ENCODE results near the gene WDR72. TPM values are rescaled to one million over a fixed set of nuclear protein-coding genes. Genes with fewer than 3 reads are reported as not detected.

Gene WDR72
- total and polyA plus RNA-seq, 4 donors = 6.1 to 55.4 (median 17.0) TPM

DNA sequence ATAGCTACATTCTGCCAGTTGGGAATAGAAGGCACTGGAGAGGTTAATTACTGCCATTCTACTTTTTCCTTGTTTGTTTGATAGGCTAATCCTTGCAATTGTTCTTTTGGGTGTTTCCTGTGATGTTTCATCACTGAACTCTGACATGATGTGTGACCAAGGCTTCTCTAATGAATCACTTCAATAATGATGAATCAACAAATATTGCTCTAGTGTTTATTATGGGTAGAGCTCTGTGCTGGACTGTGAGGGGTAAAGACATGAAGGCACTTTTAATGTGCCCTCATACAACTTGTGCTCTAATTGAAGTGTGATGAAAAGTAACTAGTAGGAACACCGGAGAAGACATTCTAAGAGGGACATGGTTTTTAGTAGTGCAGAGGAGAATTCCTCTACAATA, 233.6 kb downstream of the WDR72 start:
- no peak overlapping the region for H3K27ac ChIP-seq (ENCODE audit: low read depth in 1 of 2, low read length in 2 of 2)
- no peaks in the 10 kb centered on the region for H3K9me3 ChIP-seq (ENCODE audit: control insufficient read depth in 4 of 4, low read length in 3 of 4)
- DNase-seq (ENCODE audit: low spot score) = no peak
- no peak overlapping the region for H3K9ac ChIP-seq (ENCODE audit: low read depth in 1 of 2, low read length in 2 of 2)
- TF ChIP-seq SP1 (IDR thresholded peaks at IDR 0.05) = no peak
- no peak for TF ChIP-seq NR2F2 (IDR thresholded peaks at IDR 0.05)
- no peak for TF ChIP-seq RXRA (IDR thresholded peaks at IDR 0.05)
- TF ChIP-seq, protein P1, sequence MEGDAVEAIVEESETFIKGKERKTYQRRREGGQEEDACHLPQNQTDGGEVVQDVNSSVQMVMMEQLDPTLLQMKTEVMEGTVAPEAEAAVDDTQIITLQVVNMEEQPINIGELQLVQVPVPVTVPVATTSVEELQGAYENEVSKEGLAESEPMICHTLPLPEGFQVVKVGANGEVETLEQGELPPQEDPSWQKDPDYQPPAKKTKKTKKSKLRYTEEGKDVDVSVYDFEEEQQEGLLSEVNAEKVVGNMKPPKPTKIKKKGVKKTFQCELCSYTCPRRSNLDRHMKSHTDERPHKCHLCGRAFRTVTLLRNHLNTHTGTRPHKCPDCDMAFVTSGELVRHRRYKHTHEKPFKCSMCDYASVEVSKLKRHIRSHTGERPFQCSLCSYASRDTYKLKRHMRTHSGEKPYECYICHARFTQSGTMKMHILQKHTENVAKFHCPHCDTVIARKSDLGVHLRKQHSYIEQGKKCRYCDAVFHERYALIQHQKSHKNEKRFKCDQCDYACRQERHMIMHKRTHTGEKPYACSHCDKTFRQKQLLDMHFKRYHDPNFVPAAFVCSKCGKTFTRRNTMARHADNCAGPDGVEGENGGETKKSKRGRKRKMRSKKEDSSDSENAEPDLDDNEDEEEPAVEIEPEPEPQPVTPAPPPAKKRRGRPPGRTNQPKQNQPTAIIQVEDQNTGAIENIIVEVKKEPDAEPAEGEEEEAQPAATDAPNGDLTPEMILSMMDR (IDR thresholded peaks at IDR 0.05; ENCODE audit: low read depth, low read length, missing input control) = no peak
- no peak for TF ChIP-seq REST (IDR thresholded peaks at IDR 0.05)
- TF ChIP-seq, protein P2, sequence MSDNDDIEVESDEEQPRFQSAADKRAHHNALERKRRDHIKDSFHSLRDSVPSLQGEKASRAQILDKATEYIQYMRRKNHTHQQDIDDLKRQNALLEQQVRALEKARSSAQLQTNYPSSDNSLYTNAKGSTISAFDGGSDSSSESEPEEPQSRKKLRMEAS (IDR thresholded peaks at IDR 0.05) = no peak
- TF ChIP-seq YY1 (IDR thresholded peaks at IDR 0.05) = no peak
- no peak for TF ChIP-seq FOXA2 (IDR thresholded peaks at IDR 0.05)
- TF ChIP-seq HNF4A (conservative IDR thresholded peaks at IDR 0.05) = no peak
- no peak for TF ChIP-seq FOXA1 (IDR thresholded peaks at IDR 0.05)
- no peak for TF ChIP-seq ATF3 (IDR thresholded peaks at IDR 0.05)
- TF ChIP-seq RAD21 (IDR thresholded peaks at IDR 0.05) = no peak
- no peak for TF ChIP-seq TAF1 (conservative IDR thresholded peaks at IDR 0.05)
- TF ChIP-seq HNF4G (IDR thresholded peaks at IDR 0.05) = no peak
- TF ChIP-seq EGR1 (IDR thresholded peaks at IDR 0.05; ENCODE audit: low read depth in 2 of 2) = no peak
- no peak for TF ChIP-seq ZBTB33 (IDR thresholded peaks at IDR 0.05)
- no peak for TF ChIP-seq JUND (IDR thresholded peaks at IDR 0.05)
- no peak for TF ChIP-seq GABPA (IDR thresholded peaks at IDR 0.05 in 1 of 2, conservative IDR thresholded peaks at IDR 0.05 in 1 of 2)
- H3K36me3 ChIP-seq (ENCODE audit: control insufficient read depth in 4 of 4, insufficient read depth in 3 of 4, low read depth in 1 of 4, low read length in 3 of 4) = peaks cover 0 to 11% (median 4%) of the 10 kb centered on the region in 4 donors
- 4% methylated on average over 1 of the region's 1 CpG for WGBS
- H3K27me3 ChIP-seq (ENCODE audit: control insufficient read depth in 4 of 4, insufficient read depth in 4 of 4, low read length in 3 of 4) = no peaks in the 10 kb centered on the region
- H3K4me1 ChIP-seq (ENCODE audit: control insufficient read depth in 4 of 4, insufficient read depth in 4 of 4, low read length in 3 of 4) = no peaks in the 10 kb centered on the region
- no peak overlapping the region for H3K4me3 ChIP-seq (ENCODE audit: low read depth in 1 of 3, low read length in 3 of 3)

All from liver (tissue), 9 donors.